Measurements from ENCODE around the gene NCOA3. TPM values are rescaled to one million over a fixed set of nuclear protein-coding genes. Genes with fewer than 3 reads are reported as not detected.

NCOA3 gene
- total RNA-seq, 1 donor from 2014 or later = 45.9 TPM

- no peak for TF ChIP-seq CTCF (IDR thresholded peaks at IDR 0.05; ENCODE audit: unreplicated experiment)
- Mint-ChIP-seq H3K9me3 (no peaks in the 10 kb centered on the region), H3K27ac (no peak overlapping the region), H3K36me3 (peaks cover 52% of the 10 kb centered on the region), H3K27me3 (ENCODE audit: low read depth) (no peaks in the 10 kb centered on the region), H3K4me1 (no peaks in the 10 kb centered on the region), H3K4me3 (no peak overlapping the region)
- DNase-seq (ENCODE audit: low spot score in 2 of 2, unreplicated experiment in 2 of 2) = no peak
Measured at GRCh38 chr20:47645632-47646031, 143.9 kb downstream of the NCOA3 start.

GRCh38 chr20:47647994-47648393 is 146.3 kb downstream of the NCOA3 start:
- H3K9me3 Mint-ChIP-seq = no peaks in the 10 kb centered on the region
- H3K36me3 Mint-ChIP-seq = peaks cover 48% of the 10 kb centered on the region
- DNase-seq (ENCODE audit: low spot score in 2 of 2, unreplicated experiment in 2 of 2) = no peak
- H3K4me1 Mint-ChIP-seq = no peaks in the 10 kb centered on the region
- H3K27ac Mint-ChIP-seq = no peak overlapping the region
- no peaks in the 10 kb centered on the region for H3K27me3 Mint-ChIP-seq (ENCODE audit: low read depth)
- H3K4me3 Mint-ChIP-seq = no peak overlapping the region
- no peak for TF ChIP-seq CTCF (IDR thresholded peaks at IDR 0.05; ENCODE audit: unreplicated experiment)

- DNase-seq (ENCODE audit: low spot score in 2 of 2, unreplicated experiment in 2 of 2) = no peak
- Mint-ChIP-seq H3K36me3 (peaks cover 46% of the 10 kb centered on the region), H3K4me1 (no peaks in the 10 kb centered on the region), H3K9me3 (no peaks in the 10 kb centered on the region), H3K27me3 (ENCODE audit: low read depth) (no peaks in the 10 kb centered on the region), H3K27ac (peak overlapping the region; percentile 56), H3K4me3 (no peak overlapping the region)
- no peak for TF ChIP-seq CTCF (IDR thresholded peaks at IDR 0.05; ENCODE audit: unreplicated experiment)
Measured at GRCh38 chr20:47648943-47649342, 147.3 kb downstream of the NCOA3 start.

- no peak for TF ChIP-seq CTCF (IDR thresholded peaks at IDR 0.05; ENCODE audit: unreplicated experiment)
- H3K4me3 Mint-ChIP-seq = no peak overlapping the region
- no peaks in the 10 kb centered on the region for H3K9me3 Mint-ChIP-seq
- H3K27ac Mint-ChIP-seq = no peak overlapping the region
- no peaks in the 10 kb centered on the region for H3K27me3 Mint-ChIP-seq (ENCODE audit: low read depth)
- H3K36me3 Mint-ChIP-seq = peaks cover 26% of the 10 kb centered on the region
- DNase-seq (ENCODE audit: low spot score in 2 of 2, unreplicated experiment in 2 of 2) = no peak
- H3K4me1 Mint-ChIP-seq = peaks cover 5% of the 10 kb centered on the region
Measured at GRCh38 chr20:47652301-47652700, 150.6 kb downstream of the NCOA3 start.

- Mint-ChIP-seq H3K36me3 (peaks cover 25% of the 10 kb centered on the region), H3K27me3 (ENCODE audit: low read depth) (no peaks in the 10 kb centered on the region), H3K9me3 (no peaks in the 10 kb centered on the region), H3K4me1 (peaks cover 5% of the 10 kb centered on the region), H3K4me3 (no peak overlapping the region), H3K27ac (no peak overlapping the region)
- TF ChIP-seq CTCF (IDR thresholded peaks at IDR 0.05; ENCODE audit: unreplicated experiment) = no peak
- no peak for DNase-seq (ENCODE audit: low spot score in 2 of 2, unreplicated experiment in 2 of 2)
Measured at GRCh38 chr20:47652794-47653193, 151.1 kb downstream of the NCOA3 start.

- H3K4me3 Mint-ChIP-seq = no peak overlapping the region
- no peak overlapping the region for H3K27ac Mint-ChIP-seq
- TF ChIP-seq CTCF (IDR thresholded peaks at IDR 0.05; ENCODE audit: unreplicated experiment) = no peak
- H3K36me3 Mint-ChIP-seq = peaks cover 22% of the 10 kb centered on the region
- no peaks in the 10 kb centered on the region for H3K9me3 Mint-ChIP-seq
- H3K4me1 Mint-ChIP-seq = peaks cover 8% of the 10 kb centered on the region
- DNase-seq (ENCODE audit: low spot score in 2 of 2, unreplicated experiment in 2 of 2) = no peak
- no peaks in the 10 kb centered on the region for H3K27me3 Mint-ChIP-seq (ENCODE audit: low read depth)
Measured at GRCh38 chr20:47653869-47654268, 152.2 kb downstream of the NCOA3 start.
